Trophoblast cell (in vitro differentiated cells and primary cell): ENCODE measurements around the gene ELL2.
A peak's percentile ranks its signal among the peaks of the same experiment; 100 is the strongest.

Experiments
- DNase-seq, 2 donors: peaks; one replicate each; pipeline ENCODE4 v3.0.0-alpha.2; 2016
- H2AFZ ChIP-seq: 2 replicates; pipeline ENCODE4 v1.6.1; 2013; ENCODE audit warnings: low read length, moderate library complexity, mild to moderate bottlenecking; ENCODE audit not compliant: insufficient read depth, poor library complexity
- H2AK5ac ChIP-seq: 2 replicates; pipeline ENCODE4 v1.6.1; 2013; ENCODE audit warnings: mild to moderate bottlenecking, low read length
- H2BK120ac ChIP-seq: 2 replicates; pipeline ENCODE4 v1.6.1; 2013; ENCODE audit warnings: low read length, mild to moderate bottlenecking, moderate library complexity; ENCODE audit not compliant: insufficient read depth, poor library complexity
- H2BK12ac ChIP-seq: 2 replicates; pipeline ENCODE4 v1.6.1; 2013; ENCODE audit warnings: mild to moderate bottlenecking, low read length, moderate library complexity
- H2BK5ac ChIP-seq: 2 replicates; pipeline ENCODE4 v1.6.1; 2013; ENCODE audit warnings: low read length, low read depth, moderate library complexity, mild to moderate bottlenecking; ENCODE audit not compliant: poor library complexity
- H3K14ac ChIP-seq: 2 replicates; pipeline ENCODE4 v1.6.1; 2013; ENCODE audit warnings: mild to moderate bottlenecking, low read length
- H3K18ac ChIP-seq: 2 replicates; pipeline ENCODE4 v1.6.1; 2013; ENCODE audit warnings: mild to moderate bottlenecking, low read length
- H3K23ac ChIP-seq: 2 replicates; pipeline ENCODE4 v1.6.1; 2013; ENCODE audit warnings: low read length
- H3K27ac ChIP-seq: 2 replicates; pipeline ENCODE4 v1.5.1; 2013; ENCODE audit warnings: low read depth, mild to moderate bottlenecking, inconsistent platforms, low read length, moderate library complexity
- H3K27me3 ChIP-seq: 2 replicates; pipeline ENCODE4 v1.6.1; 2013; ENCODE audit warnings: inconsistent platforms, mild to moderate bottlenecking, low read length, moderate library complexity; ENCODE audit not compliant: insufficient read depth
- H3K36me3 ChIP-seq, 2 experiments: 1 replicate in 1 of 2; 2 replicates in 1 of 2; pipeline ENCODE4 v1.6.1; 2013; ENCODE audit warnings: low read length in 2 of 2, mild to moderate bottlenecking in 2 of 2, moderate library complexity in 1 of 2; ENCODE audit not compliant: insufficient read depth in 2 of 2, control insufficient read depth in 1 of 2
- H3K4ac ChIP-seq: 2 replicates; pipeline ENCODE4 v1.6.1; 2013; ENCODE audit warnings: low read depth, mild to moderate bottlenecking, low read length, moderate library complexity
- H3K4me1 ChIP-seq, 2 experiments: 1 replicate in 1 of 2; 2 replicates in 1 of 2; pipeline ENCODE4 v1.6.1; 2013; ENCODE audit warnings: low read length in 2 of 2, mild to moderate bottlenecking in 2 of 2, moderate library complexity in 1 of 2; ENCODE audit not compliant: insufficient read depth in 2 of 2, control insufficient read depth in 1 of 2
- H3K4me2 ChIP-seq: 2 replicates; pipeline ENCODE4 v1.6.1; 2013; ENCODE audit warnings: inconsistent platforms, mild to moderate bottlenecking, low read length, moderate library complexity
- H3K4me3 ChIP-seq: 2 replicates; pipeline ENCODE4 v1.5.1; 2013; ENCODE audit warnings: mild to moderate bottlenecking, low read depth, low read length, inconsistent platforms
- H3K79me1 ChIP-seq: one replicate; pipeline ENCODE4 v1.6.1; 2013; ENCODE audit warnings: low read length
- H3K79me2 ChIP-seq: 2 replicates; pipeline ENCODE4 v1.6.1; 2013; ENCODE audit warnings: low read length, mild to moderate bottlenecking; ENCODE audit not compliant: control insufficient read depth, insufficient read depth, poor library complexity
- H3K9ac ChIP-seq: 2 replicates; pipeline ENCODE4 v1.6.1; 2013; ENCODE audit warnings: mild to moderate bottlenecking, low read length
- H3K9me3 ChIP-seq: 2 replicates; pipeline ENCODE4 v1.6.1; 2013; ENCODE audit warnings: low read depth, mild to moderate bottlenecking, control low read depth, inconsistent platforms, low read length; ENCODE audit not compliant: insufficient read depth
- H4K12ac ChIP-seq: 2 replicates; pipeline ENCODE4 v1.6.1; 2013; ENCODE audit warnings: low read depth, mild to moderate bottlenecking, low read length, moderate library complexity
- H4K8ac ChIP-seq: 2 replicates; pipeline ENCODE4 v1.6.1; 2013; ENCODE audit warnings: low read depth, mild to moderate bottlenecking, low read length, moderate library complexity
- H4K91ac ChIP-seq: one replicate; pipeline ENCODE4 v1.6.1; 2013; ENCODE audit warnings: low read depth, mild to moderate bottlenecking, low read length, moderate library complexity
- WGBS: extraction: QIAGEN DNeasy Blood & Tissue Kit; methylation state at CpG from one replicate; pipeline ENCODE4 v1.1.7; 2013; ENCODE audit warnings: missing lambda C conversion rate; ENCODE audit not compliant: insufficient read length, insufficient coverage; ENCODE audit errors: extremely low coverage; 5-methylcytosine and 5-hydroxymethylcytosine counted together

ELL2 gene

DNA sequence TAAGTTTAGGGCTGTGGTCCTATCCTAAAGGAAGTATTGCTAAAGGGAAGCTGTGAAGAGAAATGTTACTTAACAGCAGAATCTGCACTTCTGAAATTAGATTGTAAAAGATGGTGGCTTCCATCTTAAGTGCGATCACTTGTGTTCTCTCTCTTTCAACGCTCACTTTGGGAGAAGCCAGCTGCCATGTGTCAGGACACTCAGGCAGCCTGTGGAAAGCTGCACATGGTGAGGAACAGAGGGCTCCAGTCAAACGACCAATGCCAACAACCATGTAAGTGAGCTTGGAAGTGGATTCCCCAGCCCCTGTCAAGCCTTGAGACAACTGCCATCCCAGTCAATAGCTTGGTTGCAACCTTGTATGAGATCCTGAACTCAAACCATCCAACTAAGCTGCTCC lies 87.4 kb downstream of the ELL2 start:
- H3K9me3 ChIP-seq: peaks cover 2% of the 10 kb centered on the region
- H3K4me1 ChIP-seq: peaks cover 11 to 14% of the 10 kb centered on the region in 2 experiments
- H3K23ac ChIP-seq: no peak overlapping the region
- H4K12ac ChIP-seq: no peak overlapping the region
- no peak overlapping the region for H3K9ac ChIP-seq
- H3K79me1 ChIP-seq: no peaks in the 10 kb centered on the region
- DNase-seq: no peak
- H3K79me2 ChIP-seq: no peaks in the 10 kb centered on the region
- H2AFZ ChIP-seq: no peak overlapping the region
- H3K36me3 ChIP-seq: no peaks in the 10 kb centered on the region
- H3K18ac ChIP-seq: no peak overlapping the region
- no CpG with 5 or more reads among the region's 3 CpGs for WGBS
- no peak overlapping the region for H2BK5ac ChIP-seq
- no peak overlapping the region for H4K91ac ChIP-seq
- H2BK120ac ChIP-seq: no peak overlapping the region
- no peak overlapping the region for H3K4me2 ChIP-seq
- no peak overlapping the region for H2BK12ac ChIP-seq
- no peak overlapping the region for H3K4me3 ChIP-seq
- no peak overlapping the region for H4K8ac ChIP-seq
- no peak overlapping the region for H2AK5ac ChIP-seq
- no peaks in the 10 kb centered on the region for H3K27me3 ChIP-seq
- no peak overlapping the region for H3K4ac ChIP-seq
- no peak overlapping the region for H3K27ac ChIP-seq
- no peak overlapping the region for H3K14ac ChIP-seq

DNA sequence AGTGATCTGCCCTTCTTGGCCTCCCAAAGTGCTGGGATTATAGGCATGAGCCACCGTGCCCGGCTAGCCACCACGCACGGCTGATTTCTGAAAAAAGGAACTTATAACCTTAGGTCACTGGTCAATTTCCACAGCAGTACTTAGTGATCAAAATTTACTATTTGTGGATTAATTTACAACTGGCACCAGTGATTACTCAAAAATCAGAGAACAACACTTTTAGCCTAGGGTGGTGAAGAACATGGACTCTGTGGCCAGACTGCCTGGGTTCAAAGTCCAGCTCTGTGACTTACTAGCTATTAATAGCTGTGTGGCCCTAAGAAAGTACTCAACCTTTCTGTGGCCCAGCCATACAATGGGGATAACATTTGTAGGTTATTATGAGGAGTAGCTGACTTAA lies 88.3 kb downstream of the ELL2 start:
- Histone ChIP-seq H3K36me3 (no peaks in the 10 kb centered on the region), H3K4me1 (peaks cover 10 to 13% of the 10 kb centered on the region in 2 experiments), H3K9me3 (peaks cover 2% of the 10 kb centered on the region), H4K12ac (no peak overlapping the region), H3K4ac (no peak overlapping the region), H2AK5ac (no peak overlapping the region), H2AFZ (no peak overlapping the region), H3K14ac (no peak overlapping the region), H3K4me3 (no peak overlapping the region), H4K91ac (no peak overlapping the region), H2BK12ac (no peak overlapping the region), H3K27me3 (no peaks in the 10 kb centered on the region), H3K18ac (no peak overlapping the region), H3K4me2 (no peak overlapping the region), H3K9ac (no peak overlapping the region), H3K23ac (no peak overlapping the region), H2BK5ac (no peak overlapping the region), H3K27ac (no peak overlapping the region), H2BK120ac (no peak overlapping the region), H4K8ac (no peak overlapping the region), H3K79me2 (no peaks in the 10 kb centered on the region), H3K79me1 (no peaks in the 10 kb centered on the region)
- no CpG with 5 or more reads among the region's 4 CpGs for WGBS
- DNase-seq: no peak

DNA sequence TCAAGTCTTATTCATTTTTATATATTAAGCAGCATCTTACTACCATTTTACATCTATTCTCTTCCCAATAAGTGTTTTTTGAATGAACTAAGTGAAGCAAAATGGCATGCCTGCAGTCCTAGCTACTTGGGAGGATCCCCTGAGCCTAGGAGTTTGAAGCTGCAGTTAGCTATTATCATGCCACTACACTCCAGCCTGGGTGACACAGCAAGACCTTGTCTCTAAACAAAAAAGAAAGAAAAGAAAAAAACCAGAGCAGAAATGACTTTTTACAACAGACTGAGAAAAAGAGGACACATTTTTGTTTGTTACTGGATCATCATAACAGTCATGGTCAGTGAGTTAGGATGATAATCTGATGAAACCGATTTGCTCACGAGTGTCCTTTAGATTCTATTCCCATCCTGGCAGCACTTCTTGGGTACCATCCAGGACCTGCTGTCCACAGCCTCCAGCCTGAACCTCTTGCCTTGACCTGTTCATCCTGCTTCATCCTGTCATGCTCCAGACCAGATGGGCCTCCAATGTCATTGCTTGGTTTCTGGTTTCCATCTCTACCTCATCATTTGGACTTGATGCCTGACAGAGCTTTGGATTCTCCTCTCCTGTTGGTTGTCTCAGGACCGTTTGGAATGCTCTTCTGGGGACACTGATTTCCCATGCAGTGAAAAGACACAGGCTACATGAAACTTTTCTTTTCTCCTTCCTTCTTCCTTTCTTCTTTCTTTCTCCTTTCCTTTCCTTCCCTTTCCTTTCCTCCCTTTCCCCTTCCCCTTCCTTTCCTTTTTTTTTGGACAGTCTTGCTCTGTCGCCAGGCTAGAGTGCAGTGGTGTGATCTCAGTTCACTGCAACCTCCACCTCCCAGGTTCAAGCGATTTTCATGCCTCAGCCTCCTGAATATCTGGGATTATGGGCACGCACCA lies 89.0 kb downstream of the ELL2 start:
- H3K18ac ChIP-seq: no peak overlapping the region
- H3K4me1 ChIP-seq: peaks cover 6 to 10% of the 10 kb centered on the region in 2 experiments
- no peak overlapping the region for H3K9ac ChIP-seq
- no peaks in the 10 kb centered on the region for H3K27me3 ChIP-seq
- no peak overlapping the region for H3K27ac ChIP-seq
- peaks cover 2% of the 10 kb centered on the region for H3K9me3 ChIP-seq
- no peak overlapping the region for H4K12ac ChIP-seq
- no peak overlapping the region for H3K23ac ChIP-seq
- H3K79me1 ChIP-seq: no peaks in the 10 kb centered on the region
- H3K4me3 ChIP-seq: peak overlapping the region; percentile 8
- no CpG with 5 or more reads among the region's 6 CpGs for WGBS
- H2BK12ac ChIP-seq: no peak overlapping the region
- no peak for DNase-seq
- no peak overlapping the region for H2AFZ ChIP-seq
- H3K4ac ChIP-seq: no peak overlapping the region
- no peak overlapping the region for H4K8ac ChIP-seq
- H3K4me2 ChIP-seq: no peak overlapping the region
- no peak overlapping the region for H2BK5ac ChIP-seq
- H3K79me2 ChIP-seq: no peaks in the 10 kb centered on the region
- no peak overlapping the region for H3K14ac ChIP-seq
- H2AK5ac ChIP-seq: no peak overlapping the region
- no peak overlapping the region for H2BK120ac ChIP-seq
- no peak overlapping the region for H4K91ac ChIP-seq
- H3K36me3 ChIP-seq: no peaks in the 10 kb centered on the region

DNA sequence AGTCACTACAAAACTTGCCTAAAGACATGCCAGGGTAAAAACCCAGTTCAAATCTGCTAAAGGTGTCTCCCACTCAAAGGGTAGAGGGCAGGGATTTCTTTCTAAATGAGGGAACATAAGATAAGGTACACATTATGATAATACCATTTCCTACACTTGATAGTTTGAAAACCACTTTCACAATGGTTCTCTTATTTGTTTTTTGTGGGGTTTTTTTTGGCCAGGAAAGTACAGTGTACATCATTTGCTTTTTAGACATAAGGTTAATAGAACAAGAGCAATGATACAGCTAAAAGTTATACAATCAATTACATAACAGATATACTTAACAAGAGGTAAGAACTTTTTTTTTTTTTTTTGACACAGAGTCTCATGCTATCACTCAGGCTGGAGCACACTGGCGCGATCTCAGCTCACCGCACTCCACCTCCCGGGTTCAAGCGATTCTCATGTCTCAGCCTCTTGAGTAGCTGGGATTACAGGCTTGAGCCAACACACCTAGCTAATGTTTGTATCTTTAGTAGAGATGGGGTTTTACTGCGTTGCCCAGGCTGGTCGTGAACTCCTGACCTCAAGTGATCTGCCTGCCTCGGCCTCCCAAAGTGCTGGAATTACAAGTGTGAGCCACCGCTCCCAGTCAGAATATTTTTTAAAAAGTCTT lies 90.4 kb downstream of the ELL2 start:
- H3K27ac ChIP-seq: no peak overlapping the region
- no peaks in the 10 kb centered on the region for H3K79me2 ChIP-seq
- peaks cover 0 to 3% of the 10 kb centered on the region in 2 experiments for H3K4me1 ChIP-seq
- no peak overlapping the region for H4K12ac ChIP-seq
- no peak overlapping the region for H3K18ac ChIP-seq
- peaks cover 2% of the 10 kb centered on the region for H3K79me1 ChIP-seq
- no peak overlapping the region for H2BK120ac ChIP-seq
- no peak overlapping the region for H2AK5ac ChIP-seq
- H3K9ac ChIP-seq: no peak overlapping the region
- no peak overlapping the region for H2BK12ac ChIP-seq
- H3K23ac ChIP-seq: no peak overlapping the region
- DNase-seq: no peak
- H2AFZ ChIP-seq: no peak overlapping the region
- no peaks in the 10 kb centered on the region for H3K36me3 ChIP-seq
- H3K27me3 ChIP-seq: no peaks in the 10 kb centered on the region
- no peak overlapping the region for H2BK5ac ChIP-seq
- H3K4ac ChIP-seq: no peak overlapping the region
- H3K4me3 ChIP-seq: no peak overlapping the region
- peaks cover 2% of the 10 kb centered on the region for H3K9me3 ChIP-seq
- H3K14ac ChIP-seq: no peak overlapping the region
- no peak overlapping the region for H4K8ac ChIP-seq
- WGBS: no CpG with 5 or more reads among the region's 9 CpGs
- no peak overlapping the region for H4K91ac ChIP-seq
- no peak overlapping the region for H3K4me2 ChIP-seq
